ENCODE data around the gene TESK2.
A peak's percentile ranks its signal among the peaks of the same experiment; 100 is the strongest.

TESK2 gene

DNA sequence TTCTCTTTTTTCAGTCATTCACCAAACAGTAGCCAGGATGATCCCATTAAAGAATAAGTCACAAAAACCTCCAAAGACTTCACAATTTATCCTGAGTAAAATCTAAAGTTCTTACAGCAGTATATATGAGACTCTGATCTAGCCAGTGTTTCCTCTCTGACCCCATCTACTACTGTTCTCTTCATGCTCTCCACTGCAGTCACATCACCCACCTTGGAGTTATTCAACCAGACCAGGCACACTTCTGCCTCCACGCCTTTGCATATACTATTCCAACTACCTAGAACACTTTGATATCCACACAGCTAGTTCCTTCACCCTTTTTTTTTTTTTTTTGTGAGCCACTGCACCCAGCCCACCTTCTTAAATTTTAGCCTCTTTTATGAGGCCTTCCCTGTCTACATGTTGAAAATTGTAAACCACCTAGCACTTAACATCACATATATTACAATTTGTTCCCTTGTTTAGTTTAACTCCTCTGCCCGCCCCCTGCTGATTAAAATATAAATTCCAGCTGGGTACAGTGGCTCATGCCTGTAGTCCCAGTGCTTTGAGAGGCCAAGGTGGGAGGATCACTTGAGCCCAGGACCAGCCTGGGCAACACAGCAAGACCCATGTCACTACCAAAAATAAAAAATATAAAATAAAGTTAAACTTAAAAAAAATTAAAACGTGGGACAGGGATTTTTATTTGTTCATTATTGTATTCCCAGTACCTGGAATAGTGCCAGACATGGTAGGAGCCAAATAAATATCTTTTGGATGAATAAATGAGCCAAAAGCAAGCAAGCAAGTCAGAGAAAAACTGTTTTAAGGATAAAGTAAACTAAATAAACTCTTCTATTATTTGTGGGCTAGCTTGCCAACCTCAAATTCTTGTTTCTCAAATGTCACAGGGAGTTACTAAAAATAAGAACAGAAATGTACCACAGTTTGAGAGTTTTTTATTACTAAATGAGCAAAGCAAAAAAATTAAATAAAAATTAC, 115.6 kb downstream of the TESK2 start:
- no peak for DNase-seq (ENCODE audit: low spot score)

DNA sequence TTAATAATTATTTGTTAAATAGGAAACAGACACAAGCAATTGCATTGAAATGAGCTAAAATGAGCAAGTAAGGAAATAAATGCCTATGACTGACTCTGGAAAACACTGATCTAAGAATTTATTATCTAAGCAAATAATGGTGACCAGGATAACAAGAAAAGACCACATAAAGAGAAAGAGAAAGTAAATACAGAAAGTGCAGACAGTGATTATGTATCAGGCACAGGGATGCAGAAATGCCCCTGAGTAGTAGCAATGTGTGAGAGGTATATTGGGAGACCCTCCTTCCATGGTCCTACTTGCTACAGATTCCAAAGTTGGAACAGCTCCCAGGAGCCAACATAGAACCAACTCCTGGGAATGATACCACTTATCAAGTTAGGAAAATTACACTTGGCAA, 117.4 kb downstream of the TESK2 start:
- no peak for DNase-seq (ENCODE audit: low spot score)

DNA sequence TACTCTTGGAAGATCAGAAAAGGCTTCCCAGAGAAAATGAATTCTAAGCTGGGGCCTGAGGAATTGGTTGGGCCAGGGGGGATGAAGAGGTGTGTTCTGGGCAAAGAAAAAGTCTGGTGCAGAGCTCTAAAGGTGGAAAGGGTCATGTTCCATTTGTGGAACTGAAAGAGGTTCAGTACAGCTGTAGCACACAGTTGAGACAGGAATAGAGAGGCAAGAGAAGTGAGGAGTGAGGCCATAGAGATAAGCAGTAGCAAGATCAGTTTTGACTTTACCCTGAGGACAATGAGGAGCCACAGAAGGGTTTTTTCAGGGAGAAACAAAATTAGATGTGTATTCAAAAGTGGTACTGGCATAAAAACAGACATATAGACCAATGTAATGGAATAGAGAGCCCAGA, 120.4 kb downstream of the TESK2 start:
- no peak for DNase-seq (ENCODE audit: low spot score)

DNA sequence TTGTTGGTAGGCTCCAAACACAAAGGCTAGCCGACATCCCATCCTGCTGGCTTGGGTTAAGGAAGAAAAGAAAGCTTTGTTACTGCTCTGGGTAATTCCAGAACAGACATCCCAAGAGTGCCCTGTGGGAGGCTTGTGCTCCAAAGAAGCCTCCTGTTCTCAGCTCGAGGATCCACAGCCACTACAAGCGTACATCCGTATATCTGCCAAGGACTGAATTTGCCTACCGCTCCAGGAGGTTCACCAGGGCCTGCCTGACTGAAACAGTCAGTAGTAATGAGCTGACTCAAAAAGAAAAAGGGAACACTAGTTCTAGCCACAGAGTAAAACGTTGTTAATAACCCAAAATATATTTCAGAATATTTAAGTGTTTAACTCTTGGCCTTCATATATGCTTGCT, 125.9 kb downstream of the TESK2 start:
- DNase-seq (ENCODE audit: low spot score), result no peak

DNA sequence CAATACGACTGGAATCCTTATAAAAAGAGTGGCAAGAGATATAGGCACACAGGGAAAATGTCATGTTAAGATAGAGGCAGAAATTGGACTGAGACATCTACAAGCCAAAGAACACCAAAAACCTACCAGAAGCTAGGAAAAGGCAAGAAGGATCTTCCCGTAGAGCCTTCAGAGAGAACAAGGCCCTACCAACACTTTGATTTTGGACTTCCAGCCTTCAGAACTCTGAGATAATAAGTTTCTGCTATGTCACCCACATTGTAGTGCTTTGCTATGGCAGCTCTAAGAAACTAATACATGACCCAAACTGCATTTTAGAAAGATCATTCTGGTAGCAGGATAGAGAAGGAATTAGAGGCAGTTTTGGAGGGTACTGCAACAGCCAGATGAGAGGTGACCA, 126.7 kb downstream of the TESK2 start:
- DNase-seq (ENCODE audit: low spot score), result no peak

DNA sequence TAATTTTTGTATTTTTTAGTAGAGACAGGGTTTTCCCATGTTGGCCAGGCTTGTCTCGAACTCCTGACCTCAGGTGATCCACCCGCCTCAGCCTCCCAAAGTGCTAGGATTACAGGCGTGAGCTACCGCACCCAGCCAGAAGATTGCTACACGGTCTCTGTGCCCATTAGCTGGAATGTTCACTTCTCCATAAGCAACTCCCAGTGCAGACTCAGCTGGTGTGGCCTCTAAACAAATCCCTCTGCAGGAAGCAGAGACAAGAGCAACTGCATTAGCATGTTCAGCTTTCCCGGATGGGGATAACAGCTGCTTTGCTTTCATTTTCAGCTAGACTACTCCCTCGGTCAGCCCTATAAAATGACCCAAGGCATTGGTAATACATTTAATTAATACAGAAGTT, 130.0 kb downstream of the TESK2 start:
- DNase-seq (ENCODE audit: low spot score), result peak; percentile 44

DNA sequence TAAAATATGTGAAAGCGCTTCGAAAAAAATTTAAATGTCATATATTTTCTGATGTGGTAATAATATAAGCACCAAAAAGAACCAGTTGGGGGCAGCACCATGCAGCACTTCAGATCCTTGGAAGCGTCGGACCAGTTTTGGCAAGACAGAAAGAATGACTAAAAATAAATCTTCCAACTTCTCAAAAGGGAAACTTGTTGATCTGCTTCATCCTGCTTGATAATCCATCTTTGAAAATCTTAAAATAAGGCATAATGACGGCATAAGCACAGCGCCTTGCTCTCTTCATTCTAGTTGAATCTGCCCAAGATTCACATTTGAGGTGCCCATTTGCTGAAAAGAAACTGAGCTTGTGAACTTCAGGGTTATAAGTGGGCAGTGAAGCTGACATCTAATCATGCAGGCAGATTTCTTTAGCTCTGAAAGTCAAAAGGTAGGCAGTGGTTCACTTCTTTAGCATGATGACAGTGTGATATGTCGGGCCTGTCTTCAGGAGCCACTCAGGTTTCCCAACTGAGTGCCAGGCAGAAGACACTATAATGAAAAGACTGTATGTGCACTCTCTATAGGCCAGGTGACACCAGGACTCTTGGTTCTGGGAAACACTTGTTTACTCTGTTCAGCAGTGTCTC, 131.0 kb downstream of the TESK2 start:
- DNase-seq (ENCODE audit: low spot score), result no peak

DNA sequence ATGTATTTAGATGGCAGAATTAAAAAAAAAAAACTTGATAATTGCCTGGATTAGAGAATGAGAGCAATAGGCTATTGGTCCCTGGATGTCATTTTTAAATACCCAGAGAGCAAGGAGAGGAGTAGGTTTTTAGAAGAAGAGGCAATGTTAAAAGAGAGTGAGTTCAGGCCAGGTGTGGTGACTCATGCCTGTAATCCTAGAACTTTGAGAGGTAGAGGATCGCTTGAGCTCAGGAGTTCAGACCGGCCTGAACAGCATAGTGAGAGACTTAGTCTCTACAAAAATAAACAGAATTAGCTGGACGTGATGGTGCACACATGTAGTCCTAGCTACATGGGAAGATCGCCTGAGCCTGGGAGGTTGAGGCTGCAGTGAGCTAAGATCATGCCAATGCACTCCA, 134.8 kb downstream of the TESK2 start:
- no peak for DNase-seq (ENCODE audit: low spot score)

DNA sequence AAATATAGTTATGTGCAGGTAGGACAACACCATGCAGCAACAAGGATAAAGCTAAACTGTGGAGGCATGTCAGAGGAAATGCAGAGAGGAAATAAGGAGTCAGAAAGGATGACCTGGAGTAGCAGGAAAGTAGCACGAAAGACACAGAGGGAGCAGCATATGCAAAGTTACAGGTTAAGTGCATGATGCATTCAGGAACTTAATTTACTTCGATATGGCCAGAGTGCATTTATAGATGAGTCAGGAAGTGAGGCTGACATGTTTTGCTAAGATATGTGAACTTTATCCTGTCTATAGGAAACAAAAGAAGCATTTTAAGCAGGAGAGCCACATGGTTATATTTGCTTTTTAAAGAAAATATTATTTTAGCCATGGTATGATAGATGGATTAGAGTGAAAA, 135.3 kb downstream of the TESK2 start:
- no peak for DNase-seq (ENCODE audit: low spot score)

DNA sequence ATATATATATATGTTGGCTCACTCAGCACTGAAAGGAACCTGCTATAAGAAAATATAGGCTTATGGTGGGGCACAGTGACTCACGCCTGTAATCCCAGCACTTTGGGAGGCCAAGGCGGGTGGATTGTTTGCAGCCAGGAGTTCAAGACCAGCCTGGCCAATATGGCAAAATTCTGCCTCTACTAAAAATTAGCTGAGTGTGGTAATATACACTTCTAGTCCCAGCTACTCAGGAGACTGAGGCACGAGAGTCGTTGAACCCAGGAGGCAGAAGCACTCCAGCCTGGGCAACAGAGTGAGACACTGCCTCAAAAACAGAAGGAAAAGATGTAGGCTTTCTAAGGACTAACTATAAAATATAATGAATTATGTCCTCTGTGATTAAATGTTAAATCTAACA, 136.1 kb downstream of the TESK2 start:
- DNase-seq (ENCODE audit: low spot score), result no peak

DNA sequence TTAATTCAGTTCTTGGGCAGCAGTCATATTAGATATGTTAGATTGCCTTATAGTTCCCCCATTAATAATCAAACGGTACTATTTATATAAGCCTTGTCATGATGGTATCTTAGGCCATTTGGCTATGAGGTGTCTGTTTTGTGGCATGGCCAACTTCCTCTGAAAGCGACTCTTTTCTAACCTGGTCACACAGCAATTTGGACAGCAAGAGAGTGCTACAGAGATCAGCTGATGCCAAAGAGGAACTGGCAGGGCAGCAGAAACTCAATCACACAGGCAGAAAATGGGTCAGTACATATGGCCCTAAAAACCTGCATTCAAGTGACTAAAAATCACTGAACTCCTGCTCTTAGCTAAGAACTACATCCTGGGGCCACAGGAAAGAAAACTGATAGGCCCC, 137.3 kb downstream of the TESK2 start:
- no peak for DNase-seq (ENCODE audit: low spot score)

DNA sequence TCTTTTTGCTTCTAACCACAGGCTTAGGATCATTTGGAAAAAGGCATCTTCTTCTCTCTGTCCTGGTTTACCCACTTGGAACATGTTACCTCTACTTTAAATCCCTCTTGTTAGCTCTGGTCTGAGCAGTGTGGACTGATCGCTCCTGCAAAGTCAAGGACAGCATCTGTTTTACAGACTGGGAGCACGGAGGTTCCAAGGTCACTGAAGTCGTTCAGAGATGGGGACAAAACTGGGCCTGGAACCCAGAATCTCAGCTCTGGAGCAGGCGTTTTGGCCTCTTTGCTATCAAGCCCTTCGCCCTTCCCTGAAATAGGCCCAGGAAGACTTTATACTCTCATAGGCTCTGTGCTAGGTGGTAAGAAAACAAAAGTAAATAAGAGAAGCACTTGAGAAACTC, 139.5 kb downstream of the TESK2 start:
- DNase-seq (ENCODE audit: low spot score), result no peak

DNA sequence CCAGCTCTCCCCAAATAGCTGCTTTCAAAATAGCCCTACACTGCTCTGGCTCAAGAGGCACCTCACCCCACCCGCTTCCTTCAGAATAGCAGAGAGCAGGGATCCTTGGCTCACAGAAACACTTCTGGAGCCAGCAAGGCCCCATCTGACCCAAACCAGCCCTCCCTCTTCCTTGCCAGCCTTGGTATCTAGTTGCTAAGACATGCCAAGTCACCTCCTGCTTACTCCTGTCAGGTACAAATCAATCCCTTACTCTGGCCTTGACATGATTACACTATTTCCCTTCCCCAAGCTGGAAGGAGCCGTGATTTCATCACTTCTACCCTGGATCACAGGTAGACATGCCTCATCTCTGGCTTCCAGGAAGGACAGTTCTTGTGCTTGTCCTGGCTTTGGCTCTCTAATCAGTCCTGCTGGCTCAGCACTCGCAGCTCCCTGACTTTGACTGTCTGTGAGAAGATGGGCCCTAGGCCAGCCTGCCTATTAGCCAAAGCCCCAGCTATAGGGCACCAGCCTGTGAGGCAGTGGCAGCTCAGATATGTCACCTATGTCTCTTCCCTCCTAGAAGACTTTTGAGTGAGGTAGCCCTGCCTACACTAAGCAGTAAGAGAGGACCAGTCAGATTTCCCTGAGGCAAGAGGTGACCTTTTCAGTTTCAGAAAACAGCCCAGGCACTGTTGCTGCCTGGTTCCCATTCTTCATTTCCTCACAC, 141.8 kb downstream of the TESK2 start:
- no peak for DNase-seq (ENCODE audit: low spot score)

DNA sequence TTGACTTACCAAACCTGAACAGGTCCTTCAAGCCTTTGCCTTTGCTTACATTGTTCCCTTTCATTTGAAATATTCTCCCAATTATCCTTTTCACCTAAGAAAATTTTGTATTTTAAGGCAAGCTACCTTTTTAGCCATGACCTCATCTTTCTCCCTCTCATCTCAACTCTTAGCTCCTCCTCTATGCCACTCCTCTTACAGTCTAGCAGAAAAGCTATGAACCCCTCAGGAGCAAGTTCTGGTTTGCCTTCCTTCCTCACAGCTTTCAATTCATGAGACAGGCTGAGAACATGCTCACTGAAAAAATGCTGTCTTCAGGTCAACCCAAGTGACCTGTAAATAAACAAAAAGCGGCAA, 142.4 kb downstream of the TESK2 start:
- DNase-seq (ENCODE audit: low spot score), result no peak

DNA sequence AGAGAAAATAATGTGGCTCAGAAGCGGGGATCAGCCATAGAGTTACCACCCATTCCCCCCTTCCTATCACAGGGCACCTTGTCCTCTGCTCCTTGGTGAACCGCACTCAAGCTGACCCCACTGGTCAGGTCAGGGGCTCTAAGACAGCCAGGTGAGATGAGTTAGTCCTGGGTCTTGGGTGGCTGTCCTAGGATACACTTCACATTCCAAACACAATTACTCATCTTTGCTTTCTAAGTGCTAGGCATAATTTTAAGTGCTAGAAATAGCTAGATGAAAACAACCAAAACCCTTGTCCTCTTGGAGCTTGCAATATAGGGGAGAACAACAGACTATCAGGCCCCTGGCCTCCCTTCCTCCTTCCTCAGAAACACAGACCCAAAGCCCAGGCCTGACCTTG, 142.9 kb downstream of the TESK2 start:
- no peak for DNase-seq (ENCODE audit: low spot score)

DNA sequence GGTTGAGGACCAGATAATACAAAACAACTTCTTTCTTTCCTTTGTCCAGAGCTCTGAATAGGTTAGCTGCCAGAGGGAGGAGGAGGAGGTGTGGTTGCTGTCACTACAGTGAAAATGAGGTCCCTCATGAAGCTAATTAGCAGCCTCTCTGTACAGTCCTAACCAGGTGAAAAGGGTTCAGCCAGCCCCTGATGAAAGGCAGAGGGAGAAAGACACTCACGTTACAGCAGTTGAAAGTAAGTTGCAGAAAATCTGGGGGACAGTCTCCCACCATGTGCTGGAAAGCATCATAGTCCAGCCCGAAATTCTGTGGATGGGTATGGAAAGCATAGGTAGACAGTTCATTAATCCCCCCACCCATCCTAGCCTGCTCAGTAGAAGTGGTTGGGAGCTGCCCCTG, 144.5 kb downstream of the TESK2 start:
- no peak for DNase-seq (ENCODE audit: low spot score)

DNA sequence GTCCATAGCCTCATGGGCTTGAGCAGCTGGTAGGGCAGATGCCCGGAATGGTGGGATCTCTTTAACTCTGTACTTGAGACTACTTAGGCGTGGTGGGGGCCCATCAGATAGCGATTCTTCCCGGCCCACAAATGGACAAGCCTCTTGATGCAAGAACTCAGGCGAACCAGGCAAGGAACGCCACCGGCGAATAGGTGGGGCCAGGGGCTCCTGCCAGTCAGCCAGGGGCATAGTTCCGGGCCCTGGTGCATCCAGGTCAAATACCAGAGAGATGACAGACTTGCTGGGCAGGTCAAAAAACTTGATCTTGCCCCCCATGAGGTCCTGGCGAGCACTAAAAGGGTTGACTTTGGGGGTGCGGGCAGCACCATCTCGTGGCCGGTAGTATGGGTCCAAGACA, 145.9 kb downstream of the TESK2 start:
- no peak for DNase-seq (ENCODE audit: low spot score)

DNA sequence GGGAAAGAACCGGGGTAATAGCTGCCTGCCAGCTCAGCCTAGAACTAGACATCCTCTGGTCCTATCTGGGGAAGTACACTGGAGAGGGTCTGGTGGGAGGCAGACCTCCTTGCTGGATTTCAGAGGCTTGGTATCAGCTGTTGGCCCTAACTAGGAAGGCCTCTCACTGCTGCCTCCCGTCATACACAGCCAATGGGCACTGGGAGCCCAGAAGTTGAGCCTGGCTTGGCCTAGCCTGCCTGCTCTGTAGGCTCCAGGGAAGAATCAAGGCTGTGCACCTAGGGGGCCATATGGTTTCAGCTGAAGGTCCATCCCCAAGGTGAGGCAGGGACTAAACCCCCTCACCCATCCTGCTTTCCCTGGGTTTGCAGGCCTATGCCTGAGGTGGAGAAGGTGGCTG, 146.5 kb downstream of the TESK2 start:
- no peak for DNase-seq (ENCODE audit: low spot score)

DNA sequence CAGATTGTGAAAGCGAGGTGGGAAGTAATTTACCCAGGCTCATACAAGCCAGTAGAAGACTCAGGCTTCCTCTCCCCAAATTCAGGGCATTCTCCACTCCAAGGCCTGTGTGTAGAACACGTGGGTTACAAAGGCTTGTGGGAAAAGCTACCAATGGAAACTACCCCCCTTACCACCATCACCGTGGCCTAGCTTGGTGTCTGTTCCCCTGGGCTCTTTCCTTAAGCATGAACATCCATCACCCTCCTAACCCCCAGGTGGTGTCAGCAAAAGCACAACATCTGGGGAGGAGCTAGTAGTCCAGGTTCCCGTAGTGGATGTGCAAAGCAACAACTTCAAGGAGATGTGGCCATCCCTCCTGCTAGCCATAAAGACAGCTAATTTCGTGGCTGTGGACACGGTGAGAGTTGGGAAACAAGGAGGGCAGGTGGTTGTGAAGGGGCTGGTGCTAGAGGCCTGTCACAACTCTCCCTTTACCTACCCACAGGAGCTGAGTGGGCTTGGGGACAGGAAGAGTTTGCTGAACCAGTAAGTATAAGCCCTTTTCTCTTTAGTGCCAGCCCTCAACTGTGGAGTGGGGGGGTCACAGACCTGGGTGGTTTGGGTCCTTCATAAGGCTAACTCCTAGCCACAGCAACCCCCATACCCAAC, 150.0 kb downstream of the TESK2 start:
- DNase-seq (ENCODE audit: low spot score), result no peak

DNA sequence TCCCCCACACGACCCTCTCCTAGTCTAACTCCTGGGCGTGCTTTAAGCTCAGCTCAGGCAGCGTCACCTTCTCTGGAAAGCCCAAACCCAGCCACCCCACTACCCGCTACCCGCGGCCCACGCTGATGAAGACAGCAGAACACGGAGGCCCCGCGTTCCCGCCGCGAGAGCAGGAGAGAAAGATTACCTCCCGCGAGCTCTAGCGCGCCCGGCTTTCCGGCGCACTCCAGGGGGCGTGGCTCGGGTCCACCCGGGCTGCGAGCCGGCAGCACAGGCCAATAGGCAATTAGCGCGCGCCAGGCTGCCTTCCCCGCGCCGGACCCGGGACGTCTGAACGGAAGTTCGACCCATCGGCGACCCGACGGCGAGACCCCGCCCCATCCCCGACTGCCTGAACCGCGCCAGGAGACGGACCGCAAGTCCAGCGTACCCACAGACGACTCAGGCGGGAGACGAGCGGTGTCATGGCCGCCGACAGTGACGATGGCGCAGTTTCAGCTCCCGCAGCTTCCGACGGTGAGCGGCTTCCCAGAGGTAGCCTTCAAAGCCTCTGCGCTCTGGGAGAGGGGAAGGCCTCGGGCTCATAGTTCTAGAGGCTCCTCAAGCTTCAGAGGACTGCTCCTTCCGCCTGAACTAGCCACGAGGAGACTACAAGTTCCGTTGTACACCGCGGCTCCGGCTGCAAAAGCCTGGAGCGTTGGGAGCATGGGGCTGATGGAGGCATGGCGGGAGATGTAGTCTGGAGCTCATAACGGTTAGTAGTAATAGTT, 151.0 kb downstream of the TESK2 start, which contains the start of the genes MUTYH and TOE1:
TSS of gene MUTYH (minus strand) at position 652 of the 770 bp plus-strand sequence. CDS start 5,935 bp downstream, outside the sequence.
TSS of gene TOE1 (plus strand) at position 382 of the 770 bp plus-strand sequence. CDS start at position 465, 83 bp downstream.
- DNase-seq (ENCODE audit: low spot score), result peak; percentile 99

DNA sequence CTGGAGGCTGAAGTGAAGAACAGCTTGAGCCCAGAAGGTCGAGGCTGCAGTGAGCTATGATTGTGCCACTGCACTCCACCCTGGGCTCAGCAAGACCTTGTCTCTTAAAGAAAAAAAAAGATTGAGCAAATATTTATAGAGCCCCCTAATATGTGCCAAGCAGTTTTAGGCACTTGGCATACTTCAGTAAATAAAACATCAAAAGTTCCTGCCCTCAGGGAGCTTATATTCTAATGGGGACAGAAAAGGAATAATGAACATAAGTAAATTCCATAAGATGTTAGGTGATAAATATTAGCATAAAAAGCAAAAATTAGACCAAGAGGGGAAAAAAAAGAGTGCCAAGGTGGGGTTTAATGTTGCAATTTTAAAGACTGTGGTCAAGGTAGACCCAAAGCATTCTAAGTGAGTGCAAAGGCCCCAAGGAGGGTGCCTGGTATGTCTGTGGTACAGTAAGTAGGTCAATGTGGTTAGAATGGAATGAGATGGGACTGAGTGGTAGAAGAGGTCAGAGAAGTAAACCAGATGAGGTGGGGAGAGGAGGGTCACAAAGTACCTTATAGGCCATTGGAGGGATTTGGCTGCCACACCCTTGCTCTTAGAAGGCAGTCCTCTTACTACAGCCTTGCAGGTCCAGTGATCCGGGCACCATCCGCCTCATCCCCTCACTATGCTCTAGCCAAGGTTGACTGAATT, 153.2 kb downstream of the TESK2 start:
- DNase-seq (ENCODE audit: low spot score), result no peak
